Daoy (cell line): ENCODE results near the gene ADAMTS20. TPM values are rescaled to one million over a fixed set of nuclear protein-coding genes. Genes with fewer than 3 reads are reported as not detected.
"Not testable (repeated sequence)": the region's sequence is repeated elsewhere in the genome, so short reads cannot be mapped to it uniquely, and the experiment has no call there.

Source experiments
- DNase-seq: peaks from one replicate; pipeline ENCODE4 v3.0.0-alpha.2; 2015; ENCODE audit warnings: low read depth
- total RNA-seq: library from RNA; depleted of rRNA; stranded (reverse); fragments of >200 nt; shearing (Covaris generic); gene quantifications from 2 replicates; pipeline ENCODE4 v1.2.3, GENCODE V29; 2014; rRNA removed

ADAMTS20 gene, protein sequence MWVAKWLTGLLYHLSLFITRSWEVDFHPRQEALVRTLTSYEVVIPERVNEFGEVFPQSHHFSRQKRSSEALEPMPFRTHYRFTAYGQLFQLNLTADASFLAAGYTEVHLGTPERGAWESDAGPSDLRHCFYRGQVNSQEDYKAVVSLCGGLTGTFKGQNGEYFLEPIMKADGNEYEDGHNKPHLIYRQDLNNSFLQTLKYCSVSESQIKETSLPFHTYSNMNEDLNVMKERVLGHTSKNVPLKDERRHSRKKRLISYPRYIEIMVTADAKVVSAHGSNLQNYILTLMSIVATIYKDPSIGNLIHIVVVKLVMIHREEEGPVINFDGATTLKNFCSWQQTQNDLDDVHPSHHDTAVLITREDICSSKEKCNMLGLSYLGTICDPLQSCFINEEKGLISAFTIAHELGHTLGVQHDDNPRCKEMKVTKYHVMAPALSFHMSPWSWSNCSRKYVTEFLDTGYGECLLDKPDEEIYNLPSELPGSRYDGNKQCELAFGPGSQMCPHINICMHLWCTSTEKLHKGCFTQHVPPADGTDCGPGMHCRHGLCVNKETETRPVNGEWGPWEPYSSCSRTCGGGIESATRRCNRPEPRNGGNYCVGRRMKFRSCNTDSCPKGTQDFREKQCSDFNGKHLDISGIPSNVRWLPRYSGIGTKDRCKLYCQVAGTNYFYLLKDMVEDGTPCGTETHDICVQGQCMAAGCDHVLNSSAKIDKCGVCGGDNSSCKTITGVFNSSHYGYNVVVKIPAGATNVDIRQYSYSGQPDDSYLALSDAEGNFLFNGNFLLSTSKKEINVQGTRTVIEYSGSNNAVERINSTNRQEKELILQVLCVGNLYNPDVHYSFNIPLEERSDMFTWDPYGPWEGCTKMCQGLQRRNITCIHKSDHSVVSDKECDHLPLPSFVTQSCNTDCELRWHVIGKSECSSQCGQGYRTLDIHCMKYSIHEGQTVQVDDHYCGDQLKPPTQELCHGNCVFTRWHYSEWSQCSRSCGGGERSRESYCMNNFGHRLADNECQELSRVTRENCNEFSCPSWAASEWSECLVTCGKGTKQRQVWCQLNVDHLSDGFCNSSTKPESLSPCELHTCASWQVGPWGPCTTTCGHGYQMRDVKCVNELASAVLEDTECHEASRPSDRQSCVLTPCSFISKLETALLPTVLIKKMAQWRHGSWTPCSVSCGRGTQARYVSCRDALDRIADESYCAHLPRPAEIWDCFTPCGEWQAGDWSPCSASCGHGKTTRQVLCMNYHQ (N-terminal part only)
- total RNA-seq = 0.51 TPM in 1 of 2 replicates, not detected in the other

DNA sequence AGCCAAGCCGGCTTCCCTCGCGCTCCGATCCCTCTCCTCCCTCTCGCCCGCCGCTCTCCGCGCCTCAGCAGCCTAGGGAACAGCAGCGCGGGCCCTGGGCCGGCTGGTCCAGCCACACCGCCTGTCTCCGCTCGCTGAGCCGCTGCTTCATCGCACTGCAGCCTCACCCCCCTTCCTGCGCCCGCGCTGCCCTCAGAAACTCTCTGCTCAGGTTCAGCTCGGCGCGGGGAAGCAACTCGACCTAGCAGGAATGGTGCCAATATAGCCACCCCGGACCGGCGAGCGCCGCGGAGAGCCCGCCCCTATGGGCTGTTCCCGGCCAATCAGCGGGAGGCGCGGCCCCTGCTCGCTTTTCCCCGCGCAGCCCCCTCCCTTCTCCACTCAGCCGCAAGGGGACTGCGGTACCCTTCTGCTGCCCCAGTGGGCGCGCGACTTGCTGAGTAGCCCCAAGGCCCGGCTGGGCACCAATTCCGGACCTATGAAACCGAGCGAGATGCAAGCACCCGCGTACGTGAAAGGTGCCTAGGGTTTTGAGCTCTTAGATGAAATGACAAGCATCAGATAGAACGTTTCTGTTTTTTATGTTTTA, at the start of gene ADAMTS20:
TSS of gene ADAMTS20 (minus strand) at position 233 of the 589 bp plus-strand sequence. CDS start 282 bp downstream, outside the sequence.
- peak; percentile 16 for DNase-seq

DNA sequence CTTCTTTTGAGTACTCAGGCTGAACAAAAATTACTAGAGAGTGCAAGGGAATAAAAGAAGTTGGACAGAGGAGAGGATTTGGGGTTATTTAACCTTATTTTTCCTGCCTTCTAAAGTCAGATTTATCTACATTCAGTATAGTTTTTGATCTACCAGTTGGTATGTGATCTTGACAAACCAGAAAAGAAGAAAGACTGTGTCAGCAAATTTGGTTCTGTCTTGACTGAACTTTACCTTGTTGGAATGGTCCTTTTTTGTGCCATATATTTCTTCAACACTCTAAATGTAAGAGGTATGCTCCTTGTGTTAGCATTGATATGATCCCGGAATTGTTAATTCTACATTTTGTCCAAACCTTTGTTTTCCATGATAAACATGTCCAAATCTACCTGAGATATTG, 47.7 kb upstream of the ADAMTS20 start:
- DNase-seq = no peak

DNA sequence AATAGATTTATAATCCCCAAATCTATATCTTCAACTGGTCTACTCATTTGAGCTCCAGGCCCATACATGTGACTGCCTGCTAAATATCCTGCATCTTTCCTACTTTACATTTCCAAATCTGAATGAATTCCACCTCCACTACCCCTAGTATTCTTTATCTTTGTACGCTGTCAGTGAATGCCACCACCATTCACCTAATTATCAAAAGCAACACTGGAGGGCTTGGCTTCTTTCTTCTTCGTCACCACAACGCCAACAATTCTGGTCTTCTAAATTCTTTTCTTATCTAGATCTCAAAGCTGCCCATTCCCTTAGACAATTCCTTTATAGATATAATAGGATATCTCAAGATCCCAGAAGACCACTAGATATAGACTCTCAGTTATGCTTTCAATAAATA, 47.1 kb upstream of the ADAMTS20 start:
- no peak for DNase-seq

DNA sequence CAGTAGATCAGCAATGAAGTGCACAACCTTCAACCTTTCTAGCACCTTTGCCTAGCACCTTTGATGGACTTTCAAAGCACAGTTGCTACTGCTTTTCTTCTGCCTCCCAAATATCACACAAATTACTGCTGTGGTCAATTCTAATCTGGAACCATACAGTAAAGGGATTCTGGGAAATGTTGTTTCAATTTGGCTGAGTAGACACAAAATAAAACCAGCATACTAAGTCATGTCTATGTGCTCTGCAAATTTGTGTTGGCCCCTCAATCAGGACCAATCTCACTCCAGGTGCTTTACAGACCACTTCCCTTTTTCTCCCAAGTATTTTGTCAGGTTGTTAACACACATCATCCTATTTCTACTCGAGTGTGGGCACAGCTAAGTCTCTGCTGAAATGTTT, 38.3 kb upstream of the ADAMTS20 start:
- no peak for DNase-seq

DNA sequence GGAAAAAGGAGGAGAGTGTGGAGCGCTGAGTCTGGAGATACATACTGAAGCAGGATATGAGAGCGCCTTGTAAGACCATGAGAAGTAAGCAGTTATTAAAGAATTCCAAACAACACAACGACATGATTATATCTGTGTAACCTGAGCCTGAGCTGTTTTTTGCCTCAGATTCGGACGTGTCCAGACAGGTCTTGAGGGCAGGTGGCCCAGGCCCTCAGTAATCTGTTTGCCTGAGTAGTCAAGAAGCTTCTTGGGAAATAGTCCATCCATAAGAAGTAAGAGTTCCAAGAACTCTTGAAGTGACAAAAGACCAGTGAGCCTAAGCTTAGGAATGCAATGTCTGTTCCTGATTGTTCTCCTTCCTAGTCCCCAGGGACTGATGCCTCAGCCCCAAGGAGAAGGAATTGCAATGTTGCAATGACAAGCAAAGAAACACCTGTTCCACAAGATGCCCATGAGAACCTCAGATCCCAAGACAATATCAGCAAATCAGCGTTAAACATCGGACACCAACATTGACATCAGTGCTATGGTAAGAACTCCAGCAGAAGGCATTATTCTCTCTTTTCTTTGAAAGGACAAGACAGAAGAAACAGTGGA, 34.7 kb upstream of the ADAMTS20 start:
- no peak for DNase-seq

DNA sequence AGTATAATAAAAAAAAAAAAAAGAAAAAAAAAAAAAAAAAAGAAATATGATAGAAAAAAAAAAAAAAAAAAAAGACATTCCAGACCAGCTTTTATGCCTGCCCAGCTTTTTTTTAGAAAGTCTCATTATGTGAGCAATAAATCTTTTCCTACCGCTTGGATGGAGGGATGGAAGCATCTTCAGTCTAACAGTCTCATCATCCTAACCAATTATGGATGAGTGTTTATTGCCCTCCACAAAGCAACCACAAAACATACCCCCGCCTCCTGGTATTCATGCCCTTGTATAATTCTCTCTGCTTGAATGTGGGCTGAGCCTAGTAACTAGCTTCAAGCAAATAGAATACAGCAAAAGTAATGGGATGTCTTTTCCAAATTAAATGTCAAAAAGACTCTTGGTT, 33.7 kb upstream of the ADAMTS20 start:
- no peak for DNase-seq

DNA sequence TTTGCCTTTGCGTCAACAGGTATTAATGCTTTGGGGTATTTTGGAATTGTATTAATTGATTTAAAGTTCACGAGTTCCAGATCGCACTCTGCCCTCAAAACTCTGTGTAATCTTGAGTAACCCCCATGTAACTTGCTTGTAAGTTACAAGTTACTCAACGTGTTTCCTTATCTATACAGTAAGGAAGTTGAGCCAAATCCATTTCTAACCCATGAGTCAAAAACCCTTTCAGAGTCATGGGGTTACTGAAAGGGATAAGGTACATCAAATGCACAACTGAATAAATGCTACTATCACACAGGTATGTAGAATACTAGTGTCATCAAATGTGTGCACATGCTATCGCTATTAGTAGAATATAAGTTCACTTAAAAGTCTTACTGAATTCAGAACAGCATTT, 28.6 kb upstream of the ADAMTS20 start:
- DNase-seq = no peak

DNA sequence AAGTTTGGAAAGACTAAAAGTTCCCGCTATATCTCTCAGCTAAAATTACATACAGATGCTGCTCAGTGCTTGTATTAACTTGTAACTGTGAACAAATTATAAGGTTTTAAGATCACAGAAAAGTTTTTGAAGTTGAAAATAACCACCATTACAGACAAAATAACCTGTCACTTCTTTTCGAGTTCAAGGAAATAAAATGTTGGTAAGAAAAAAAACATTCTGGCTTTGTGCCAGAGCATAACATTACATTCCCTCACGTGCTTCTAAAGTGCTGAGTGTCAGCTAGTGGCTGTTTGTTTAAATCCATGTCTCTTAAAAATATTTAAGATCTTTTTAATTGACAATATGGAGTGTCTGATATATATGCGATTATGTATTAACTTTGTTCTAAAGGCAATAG, 27.2 kb upstream of the ADAMTS20 start:
- DNase-seq = no peak

DNA sequence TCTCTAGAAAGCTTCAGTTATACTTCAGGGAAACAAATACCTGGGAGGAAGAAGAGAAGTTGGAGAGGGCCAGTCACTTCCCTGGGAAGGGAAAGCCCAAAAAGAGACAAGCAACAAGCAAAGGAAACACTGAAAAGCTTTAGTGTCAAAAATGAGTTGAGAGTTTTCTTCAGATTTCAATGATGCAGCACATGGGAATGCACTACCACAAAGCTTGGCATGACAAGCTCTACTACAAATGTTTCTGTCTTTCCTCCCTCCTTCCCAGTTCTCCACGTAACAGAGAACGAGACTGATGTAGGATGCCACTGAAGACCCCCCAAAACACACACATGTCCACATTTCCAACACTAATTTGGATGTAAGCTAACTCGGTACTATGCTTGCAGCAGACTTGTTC, 26.8 kb upstream of the ADAMTS20 start:
- DNase-seq = peak; percentile 10

DNA sequence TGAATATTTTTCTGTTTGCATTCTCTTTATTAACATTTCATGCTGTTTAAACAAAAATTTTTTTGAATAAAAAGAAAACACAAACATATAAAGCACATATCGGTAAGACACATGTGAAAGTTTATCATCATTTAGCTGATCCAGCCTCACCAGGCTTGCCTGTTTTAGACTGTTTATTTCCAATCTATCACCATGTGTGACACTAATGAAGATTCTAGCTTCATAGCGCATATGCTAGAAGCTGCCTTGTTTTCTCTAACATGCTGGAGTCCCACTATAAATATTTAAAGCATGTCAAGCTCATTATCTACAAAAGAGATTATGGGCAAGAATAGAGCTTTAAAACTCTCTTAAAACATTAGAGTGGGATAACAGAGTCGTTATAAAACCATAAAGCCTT, 25.4 kb upstream of the ADAMTS20 start:
- no peak for DNase-seq

DNA sequence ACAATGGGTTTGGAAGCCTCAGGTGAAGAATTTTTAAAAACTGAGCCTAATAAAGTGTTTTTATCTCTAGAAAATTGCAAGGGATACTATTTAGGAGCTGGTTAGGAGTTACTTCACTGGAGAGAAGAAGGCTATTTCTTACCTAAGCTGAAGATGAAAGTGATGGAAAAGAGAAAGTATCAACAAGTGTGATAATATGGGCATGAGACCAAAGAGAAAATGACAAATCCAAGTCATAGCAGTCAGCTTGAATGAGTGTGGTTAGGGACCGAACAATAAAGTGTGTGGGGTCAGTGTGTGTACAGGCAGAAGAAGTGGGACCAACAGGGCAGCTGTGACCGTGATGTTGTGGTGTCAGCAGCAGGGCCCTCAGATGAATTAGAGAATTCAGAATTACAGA, 24.2 kb upstream of the ADAMTS20 start:
- no peak for DNase-seq

DNA sequence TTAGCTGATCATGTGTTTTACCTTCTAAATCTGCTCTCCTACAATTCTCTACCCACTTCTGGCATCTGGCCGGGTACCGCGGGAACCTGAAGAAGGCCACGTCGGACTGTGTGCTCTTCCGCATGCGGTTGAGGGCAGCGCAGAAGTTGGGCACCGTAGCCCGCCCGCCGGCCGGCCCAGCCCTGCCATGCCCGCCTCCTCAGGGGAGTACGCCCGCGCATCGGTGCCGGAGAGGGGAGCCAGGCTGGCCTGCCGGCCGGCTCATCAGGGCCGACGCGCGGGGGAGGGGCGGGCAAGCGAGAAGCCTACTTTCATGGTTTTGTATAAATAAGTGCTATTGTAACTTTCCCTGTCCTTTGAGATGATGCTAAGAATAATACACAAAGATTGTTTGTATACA, 19.9 kb upstream of the ADAMTS20 start:
- DNase-seq = no peak

DNA sequence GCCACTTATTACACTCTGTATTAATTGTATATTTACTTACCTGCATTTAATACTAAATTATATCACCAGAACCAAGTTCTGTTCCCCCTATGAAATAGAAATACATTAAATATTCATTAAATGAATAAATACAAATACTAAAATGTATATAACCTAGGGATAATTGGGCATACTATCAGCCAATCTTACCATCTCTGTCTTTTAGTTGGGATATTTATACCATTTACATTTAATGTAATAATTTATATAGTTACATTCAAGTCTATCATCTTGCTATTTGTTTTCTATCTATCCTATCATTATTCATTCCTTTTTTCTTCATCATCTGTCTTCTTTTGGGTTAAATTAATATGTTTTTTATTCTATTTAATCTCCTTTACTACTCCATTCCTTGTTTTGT, 4.1 kb upstream of the ADAMTS20 start:
- DNase-seq = no peak

DNA sequence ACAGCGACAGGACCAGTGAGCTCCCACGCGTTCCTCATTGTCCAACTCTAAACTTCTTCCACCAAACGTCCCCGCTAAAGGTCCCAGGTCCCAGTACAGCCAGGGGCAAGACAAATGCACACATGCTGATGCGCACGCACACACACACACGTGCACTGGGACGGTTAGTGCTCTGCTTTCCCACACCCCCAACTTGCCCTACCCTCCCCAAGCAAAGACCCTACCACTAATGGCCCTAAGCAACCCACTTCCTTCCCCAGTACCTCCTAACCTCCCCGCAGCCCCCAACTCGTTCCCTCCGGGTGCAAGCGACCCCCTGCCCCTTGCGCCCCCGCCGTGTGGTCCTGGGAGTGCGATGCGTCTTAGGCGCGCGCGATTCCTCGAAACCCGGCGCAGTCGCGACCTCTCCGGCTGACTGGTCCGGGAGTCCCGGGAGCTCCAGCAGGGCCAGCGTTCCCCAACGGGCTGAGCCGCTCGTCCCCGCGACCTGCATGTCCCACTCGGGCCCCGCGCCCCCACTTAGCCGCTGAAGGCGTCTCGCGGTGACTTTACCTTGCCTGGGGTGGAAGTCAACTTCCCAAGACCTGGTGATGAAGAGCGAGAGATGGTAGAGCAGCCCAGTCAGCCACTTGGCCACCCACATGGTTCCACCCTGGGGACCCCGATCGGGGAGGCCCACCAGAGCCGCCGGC, 578 bp downstream of the ADAMTS20 start:
- DNase-seq = no peak

DNA sequence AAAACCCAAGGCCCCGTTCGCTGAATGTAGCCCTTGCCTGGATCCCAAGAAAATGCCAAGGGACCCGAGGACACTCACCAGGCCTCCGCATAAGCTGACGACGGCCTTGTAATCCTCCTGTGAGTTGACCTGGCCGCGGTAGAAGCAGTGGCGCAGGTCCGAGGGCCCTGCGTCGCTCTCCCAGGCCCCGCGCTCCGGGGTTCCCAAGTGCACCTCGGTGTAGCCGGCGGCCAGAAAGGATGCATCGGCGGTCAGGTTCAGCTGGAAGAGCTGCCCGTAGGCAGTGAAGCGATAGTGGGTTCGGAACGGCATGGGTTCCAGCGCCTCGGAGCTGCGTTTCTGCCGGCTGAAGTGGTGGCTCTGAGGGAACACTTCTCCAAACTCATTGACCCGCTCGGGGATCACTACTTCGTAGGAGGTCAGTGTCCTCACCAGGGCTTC, 1.2 kb downstream of the ADAMTS20 start:
- DNase-seq = no peak

DNA sequence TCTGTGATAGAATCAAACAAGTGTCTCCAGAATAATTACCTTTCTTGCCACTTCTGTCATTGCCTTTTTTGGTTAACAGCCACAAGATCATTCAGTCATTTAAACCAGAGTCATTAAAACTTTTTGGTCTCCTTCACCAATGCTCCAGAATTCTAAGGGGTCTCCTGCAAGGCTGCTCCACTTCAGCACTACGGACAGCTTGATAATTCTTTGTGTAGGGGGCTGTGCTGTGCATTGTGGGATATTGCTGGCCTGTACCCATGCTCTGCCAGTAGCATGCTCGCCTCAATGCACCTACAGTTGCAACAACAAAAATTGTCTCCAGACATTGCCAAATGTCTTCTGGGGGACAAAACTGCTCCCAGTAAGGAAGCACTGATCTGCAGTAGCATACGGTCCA, 7.3 kb downstream of the ADAMTS20 start:
- DNase-seq = no peak

DNA sequence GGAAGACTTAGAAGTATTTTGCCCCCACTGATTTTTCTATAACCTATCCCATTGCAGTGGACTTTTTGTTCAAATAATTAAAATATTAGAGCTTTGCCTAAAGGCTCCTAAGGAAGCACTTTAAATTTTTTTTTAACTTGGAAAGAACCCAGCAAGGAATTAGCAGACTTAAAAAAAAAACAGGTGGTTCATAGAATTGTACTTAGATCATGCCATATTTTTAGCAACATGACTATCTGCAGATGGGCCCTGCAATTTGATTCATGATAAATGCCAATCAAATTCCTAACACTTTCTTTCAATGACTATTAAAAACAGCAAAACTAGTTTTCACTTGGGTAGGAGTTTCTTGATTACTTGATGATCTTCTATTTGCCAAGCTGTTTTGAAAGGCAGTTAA, 11.5 kb downstream of the ADAMTS20 start:
- DNase-seq = no peak

DNA sequence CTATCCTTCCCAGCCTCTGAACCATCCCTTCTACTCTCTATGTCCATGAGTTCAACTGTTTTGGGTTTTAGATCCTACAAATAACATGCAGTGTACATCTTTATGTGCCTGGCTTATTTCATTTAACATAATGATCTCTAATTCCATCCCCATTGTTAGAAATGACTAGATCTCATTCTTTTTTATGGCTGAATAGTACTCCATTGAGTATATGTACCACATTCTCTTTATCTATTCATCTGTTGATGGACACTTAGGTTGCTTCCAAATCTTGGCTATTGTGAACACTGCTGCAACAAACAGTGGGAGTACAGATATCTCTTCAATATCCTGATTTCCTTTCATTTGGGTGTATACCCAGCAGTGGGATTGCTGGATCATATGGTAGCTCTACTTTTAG, 14.3 kb downstream of the ADAMTS20 start:
- not testable (repeated sequence) for DNase-seq

DNA sequence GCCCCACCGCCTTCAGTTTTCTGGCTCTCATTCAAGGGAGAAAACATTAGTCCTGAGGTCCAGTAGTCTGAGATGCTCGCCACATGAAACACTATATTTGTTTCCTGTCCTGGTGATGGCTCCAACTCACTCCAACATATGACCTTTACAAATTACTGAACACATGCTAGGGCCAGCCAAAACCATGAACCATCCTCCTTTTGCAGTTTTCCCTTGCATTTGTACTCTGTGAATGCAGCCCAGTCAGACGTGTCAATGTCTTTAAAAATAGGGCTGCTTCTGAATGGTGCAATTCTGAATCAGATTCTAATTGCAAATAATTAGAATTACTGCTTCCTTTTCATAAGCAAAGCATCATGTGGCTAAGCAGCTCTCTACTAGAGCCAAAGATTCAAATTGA, 36.0 kb downstream of the ADAMTS20 start:
- DNase-seq = no peak

DNA sequence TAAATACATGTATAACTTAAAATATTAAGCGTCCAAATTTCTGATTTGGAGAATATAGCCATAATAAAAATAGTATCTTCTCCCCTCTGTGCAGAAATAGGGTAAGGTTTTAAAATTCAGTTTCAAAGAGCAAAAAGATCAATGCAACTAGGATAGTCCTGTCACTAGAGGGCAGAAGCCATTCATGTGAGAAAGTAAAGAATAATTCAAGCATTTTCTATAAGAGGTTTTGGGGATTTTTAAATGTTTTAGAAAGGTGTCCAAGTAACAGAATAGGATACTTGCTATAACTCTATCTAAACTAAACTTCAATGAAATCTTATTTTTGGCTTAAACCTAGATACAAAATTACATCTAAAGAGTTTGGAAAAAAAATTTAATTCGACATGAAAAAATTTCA, 50.3 kb downstream of the ADAMTS20 start:
- DNase-seq = no peak
